ENCODE measurements around the gene MPV17L. TPM values are rescaled to one million over a fixed set of nuclear protein-coding genes. Genes with fewer than 3 reads are reported as not detected.
A peak's percentile ranks its signal among the peaks of the same experiment; 100 is the strongest.
"Not testable (repeated sequence)": the region's sequence is repeated elsewhere in the genome, so short reads cannot be mapped to it uniquely, and the experiment has no call there.

The MPV17L gene
- total RNA-seq, 1 donor from 2014 or later = 4.4 TPM

DNA sequence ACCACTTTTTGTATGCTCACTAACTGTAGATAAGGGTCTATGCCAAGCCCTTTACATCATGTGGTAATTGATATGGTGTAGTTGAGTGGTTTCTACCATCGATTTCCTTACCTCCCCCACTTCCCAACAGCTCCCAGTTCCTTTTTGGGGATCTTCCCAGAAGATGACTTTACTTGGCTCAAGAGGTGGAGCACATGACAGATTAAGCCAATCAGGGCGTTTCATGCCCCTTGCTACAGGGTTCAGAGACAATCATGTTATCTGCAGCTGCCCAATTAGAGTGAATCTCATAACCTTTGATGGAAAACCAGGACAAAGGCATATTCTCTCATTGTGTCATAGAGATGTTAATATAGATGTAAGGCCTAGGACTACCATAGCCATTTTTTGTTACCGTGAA lies 22.7 kb downstream of the MPV17L start:
- intact Hi-C loops (cut with DNase I) = no loop called here
- Histone ChIP-seq H3K36me3 (no peaks in the 10 kb centered on the region), H3K4me1 (no peaks in the 10 kb centered on the region), H3K9me3 (no peaks in the 10 kb centered on the region), H3K27me3 (no peaks in the 10 kb centered on the region), H3K4me3 (no peak overlapping the region), H3K27ac (no peak overlapping the region)
- TF ChIP-seq POLR2AphosphoS5 (IDR thresholded peaks at IDR 0.05; ENCODE audit: insufficient read depth in 1 of 2, low read depth in 1 of 2) (no peak), POLR2A (IDR thresholded peaks at IDR 0.05) (no peak)
- TF ChIP-seq, protein P1, sequence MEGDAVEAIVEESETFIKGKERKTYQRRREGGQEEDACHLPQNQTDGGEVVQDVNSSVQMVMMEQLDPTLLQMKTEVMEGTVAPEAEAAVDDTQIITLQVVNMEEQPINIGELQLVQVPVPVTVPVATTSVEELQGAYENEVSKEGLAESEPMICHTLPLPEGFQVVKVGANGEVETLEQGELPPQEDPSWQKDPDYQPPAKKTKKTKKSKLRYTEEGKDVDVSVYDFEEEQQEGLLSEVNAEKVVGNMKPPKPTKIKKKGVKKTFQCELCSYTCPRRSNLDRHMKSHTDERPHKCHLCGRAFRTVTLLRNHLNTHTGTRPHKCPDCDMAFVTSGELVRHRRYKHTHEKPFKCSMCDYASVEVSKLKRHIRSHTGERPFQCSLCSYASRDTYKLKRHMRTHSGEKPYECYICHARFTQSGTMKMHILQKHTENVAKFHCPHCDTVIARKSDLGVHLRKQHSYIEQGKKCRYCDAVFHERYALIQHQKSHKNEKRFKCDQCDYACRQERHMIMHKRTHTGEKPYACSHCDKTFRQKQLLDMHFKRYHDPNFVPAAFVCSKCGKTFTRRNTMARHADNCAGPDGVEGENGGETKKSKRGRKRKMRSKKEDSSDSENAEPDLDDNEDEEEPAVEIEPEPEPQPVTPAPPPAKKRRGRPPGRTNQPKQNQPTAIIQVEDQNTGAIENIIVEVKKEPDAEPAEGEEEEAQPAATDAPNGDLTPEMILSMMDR (IDR thresholded peaks at IDR 0.05) = no peak
- no peak for DNase-seq (ENCODE audit: extremely low spot score in 2 of 2)

DNA sequence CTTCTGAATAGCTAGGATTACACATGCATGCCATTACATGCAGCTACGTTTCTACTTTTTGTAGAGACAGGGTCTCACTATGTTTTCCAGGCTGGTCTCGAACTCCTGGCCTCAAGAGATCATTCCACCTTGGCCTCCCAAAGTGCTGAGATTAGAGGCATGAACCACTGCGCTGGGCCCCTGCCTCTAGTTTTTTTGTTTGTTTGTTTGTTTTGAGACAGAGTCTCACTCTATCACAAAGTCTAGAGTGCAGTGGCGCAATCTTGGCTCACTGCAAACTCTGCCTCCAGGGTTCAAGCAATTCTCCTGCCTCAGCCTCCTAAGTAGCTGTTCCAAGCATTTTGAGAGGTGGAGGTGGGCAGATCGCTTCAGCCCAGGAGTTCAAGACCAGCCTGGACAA lies 26.1 kb downstream of the MPV17L start:
- H3K4me3 ChIP-seq; H3K4me1 ChIP-seq; H3K27me3 ChIP-seq; H3K27ac ChIP-seq; DNase-seq (ENCODE audit: extremely low spot score in 2 of 2); intact Hi-C loops (cut with DNase I); H3K36me3 ChIP-seq; H3K9me3 ChIP-seq: not testable (repeated sequence)

DNA sequence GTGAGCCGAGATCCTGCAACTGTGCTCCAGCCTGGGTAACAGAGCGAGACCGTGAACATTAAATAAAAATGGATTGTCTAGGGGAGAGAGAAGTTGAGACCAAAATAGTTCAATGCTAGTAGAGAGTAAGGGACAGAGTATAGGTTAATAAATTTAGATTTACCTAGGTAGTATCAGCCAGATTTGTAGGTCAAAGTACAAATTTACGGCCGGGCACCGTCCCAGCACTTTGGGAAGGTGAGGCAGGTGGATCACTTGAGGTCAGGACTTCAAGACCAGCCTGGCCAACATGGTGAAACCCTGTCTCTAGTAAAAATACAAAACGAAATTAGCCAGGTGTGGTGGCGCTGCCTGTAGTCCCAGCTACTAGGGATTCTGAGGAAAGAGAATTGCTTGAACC lies 26.7 kb downstream of the MPV17L start:
- H3K27ac ChIP-seq = no peak overlapping the region
- H3K4me1 ChIP-seq = no peaks in the 10 kb centered on the region
- DNase-seq (ENCODE audit: extremely low spot score in 2 of 2) = no peak
- intact Hi-C loops (cut with DNase I) = no loop called here
- no peaks in the 10 kb centered on the region for H3K9me3 ChIP-seq
- H3K36me3 ChIP-seq = no peaks in the 10 kb centered on the region
- H3K27me3 ChIP-seq = no peaks in the 10 kb centered on the region
- no peak overlapping the region for H3K4me3 ChIP-seq
- TF ChIP-seq, protein P1 (IDR thresholded peaks at IDR 0.05) = no peak
- TF ChIP-seq POLR2AphosphoS5 (IDR thresholded peaks at IDR 0.05; ENCODE audit: insufficient read depth in 1 of 2, low read depth in 1 of 2) = no peak

DNA sequence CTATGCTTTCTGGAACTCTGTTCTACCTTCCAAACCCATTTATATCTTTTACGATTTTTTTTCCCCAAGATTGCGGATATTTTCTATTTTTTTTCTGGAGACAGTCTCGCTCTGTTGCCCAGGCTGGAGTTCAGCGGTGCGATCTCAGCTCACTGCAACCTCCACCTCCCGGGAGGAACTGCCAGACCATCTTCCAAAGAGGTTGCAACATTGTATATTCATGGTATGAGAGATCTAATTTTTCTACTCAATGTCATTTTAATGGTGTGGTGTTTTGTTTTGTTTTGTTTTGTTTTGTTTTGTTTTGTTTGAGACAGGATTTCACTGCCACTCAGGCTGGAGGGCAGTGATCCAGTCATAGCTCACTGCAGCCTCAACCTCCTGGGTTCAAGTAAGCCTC lies 30.3 kb downstream of the MPV17L start:
- intact Hi-C loops (cut with DNase I) = no loop called here
- no peak overlapping the region for H3K4me3 ChIP-seq
- no peaks in the 10 kb centered on the region for H3K36me3 ChIP-seq
- no peaks in the 10 kb centered on the region for H3K4me1 ChIP-seq
- no peak for DNase-seq (ENCODE audit: extremely low spot score in 2 of 2)
- H3K9me3 ChIP-seq = no peaks in the 10 kb centered on the region
- no peaks in the 10 kb centered on the region for H3K27me3 ChIP-seq
- no peak overlapping the region for H3K27ac ChIP-seq
- TF ChIP-seq POLR2A (IDR thresholded peaks at IDR 0.05) = no peak

DNA sequence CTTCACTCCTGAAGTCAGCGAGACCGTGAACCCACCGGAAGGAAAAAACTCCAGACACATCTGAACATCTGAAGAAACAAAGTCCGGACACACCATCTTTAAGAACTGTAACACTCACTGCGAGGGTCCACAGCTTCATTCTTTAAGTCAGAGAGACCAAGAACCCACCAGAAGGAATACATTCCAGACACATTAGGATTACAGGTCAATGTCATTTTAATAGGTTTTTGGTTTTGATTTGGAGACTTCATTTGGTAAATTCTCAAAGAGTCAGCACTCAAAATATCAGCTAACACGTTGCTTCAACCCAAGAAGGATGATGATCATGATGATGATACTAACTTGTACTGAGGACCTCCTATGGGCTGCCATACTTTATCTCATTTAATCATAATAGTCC lies 31.2 kb downstream of the MPV17L start:
- TF ChIP-seq, protein P1 (IDR thresholded peaks at IDR 0.05) = no peak
- TF ChIP-seq POLR2AphosphoS5 (IDR thresholded peaks at IDR 0.05; ENCODE audit: insufficient read depth in 1 of 2, low read depth in 1 of 2) (no peak), POLR2A (IDR thresholded peaks at IDR 0.05) (no peak)
- Histone ChIP-seq H3K36me3 (no peaks in the 10 kb centered on the region), H3K9me3 (no peaks in the 10 kb centered on the region), H3K4me3 (no peak overlapping the region), H3K27me3 (no peaks in the 10 kb centered on the region), H3K4me1 (no peaks in the 10 kb centered on the region), H3K27ac (no peak overlapping the region)
- intact Hi-C loops (cut with DNase I) = no loop called here
- DNase-seq (ENCODE audit: extremely low spot score in 2 of 2) = no peak

DNA sequence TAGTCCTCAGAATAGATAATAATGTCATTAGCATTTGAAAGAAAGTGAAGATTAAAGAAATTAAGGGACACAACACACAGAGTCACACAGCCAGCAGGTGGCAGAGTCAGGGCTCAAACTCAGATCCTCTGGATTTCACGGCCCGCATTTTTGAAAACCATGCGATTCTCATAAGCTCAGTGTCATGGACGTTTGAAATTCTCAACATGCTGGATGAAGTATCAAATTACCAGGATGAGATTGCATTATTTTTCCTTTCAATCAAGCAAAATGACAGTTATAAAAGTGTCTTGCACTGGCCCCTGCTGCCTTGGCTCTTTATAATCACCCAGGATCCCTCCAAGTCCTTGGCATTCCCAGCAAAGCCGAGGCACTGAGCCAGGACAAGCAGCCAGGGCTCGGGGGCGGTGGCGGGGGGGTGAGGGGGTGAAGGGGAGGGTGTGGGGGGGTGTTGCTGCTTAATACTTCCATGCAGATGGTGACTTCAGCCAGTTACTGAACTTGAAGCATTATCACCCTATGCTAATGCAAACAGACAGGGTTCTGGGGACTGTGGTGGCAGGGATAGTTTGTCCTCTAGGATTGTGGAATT lies 32.2 kb downstream of the MPV17L start:
- intact Hi-C loops (cut with DNase I) = no loop called here
- H3K27me3 ChIP-seq = no peaks in the 10 kb centered on the region
- no peaks in the 10 kb centered on the region for H3K36me3 ChIP-seq
- H3K27ac ChIP-seq = peak overlapping the region; percentile 39
- peak overlapping the region in 1 of 2 donors; percentile 16 for H3K4me3 ChIP-seq
- TF ChIP-seq, protein P1 (IDR thresholded peaks at IDR 0.05) = peak; percentile 47 to 81 (median 54)
- TF ChIP-seq POLR2AphosphoS5 (IDR thresholded peaks at IDR 0.05; ENCODE audit: insufficient read depth in 1 of 2, low read depth in 1 of 2) (peak; percentile 43), POLR2A (IDR thresholded peaks at IDR 0.05) (no peak)
- no peaks in the 10 kb centered on the region for H3K4me1 ChIP-seq
- no peaks in the 10 kb centered on the region for H3K9me3 ChIP-seq
- no peak for DNase-seq (ENCODE audit: extremely low spot score in 2 of 2)

DNA sequence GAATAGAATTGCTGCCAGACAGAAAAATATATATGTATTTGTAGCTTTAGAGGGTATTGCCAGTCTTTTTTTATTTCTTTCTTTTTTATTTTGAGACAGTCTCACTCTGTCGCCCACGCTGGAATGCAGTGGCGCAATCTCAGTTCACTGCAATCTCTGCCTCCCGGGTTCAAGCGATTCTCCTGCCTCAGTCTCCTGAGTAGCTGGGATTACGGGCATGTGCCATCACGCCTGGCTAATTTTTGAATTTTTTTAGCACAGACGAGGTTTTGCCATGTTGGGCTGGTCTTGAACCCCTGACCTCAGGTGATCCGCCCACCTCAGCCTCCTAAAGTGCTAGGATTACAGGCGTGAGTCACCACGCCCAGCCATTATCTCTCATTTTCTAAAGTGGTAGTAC lies 35.3 kb downstream of the MPV17L start:
- H3K36me3 ChIP-seq; H3K27ac ChIP-seq; H3K27me3 ChIP-seq; H3K9me3 ChIP-seq; DNase-seq (ENCODE audit: extremely low spot score in 2 of 2); H3K4me3 ChIP-seq: not testable (repeated sequence)
- intact Hi-C loops (cut with DNase I) = loop anchor here (10.0 kb wide), 1 partner anchor 84 kb away; no protein-coding TSS in a partner anchor
- peaks cover 20% of the 10 kb centered on the region for H3K4me1 ChIP-seq

Measured in vagina (tissue), 2 donors.